ENCODE data around the gene ASTN2.

The ASTN2 gene

GRCh38 chr9:116587919-116588318, 826.9 kb downstream of the ASTN2 start:
- H3K27me3 ChIP-seq (replicated peaks; ENCODE audit: control insufficient read depth, insufficient read depth, low read length), result no peaks in the 10 kb centered on the region
- no peak for DNase-seq (ENCODE audit: extremely low read depth, insufficient read length)
- TF ChIP-seq CTCF (IDR thresholded peaks at IDR 0.05; ENCODE audit: insufficient read depth, low read length, poor library complexity, severe bottlenecking), result no peak
- H3K36me3 ChIP-seq (ENCODE audit: control insufficient read depth, insufficient read depth, low read length), result peaks cover 3% of the 10 kb centered on the region
- H3K4me3 ChIP-seq (replicated peaks; ENCODE audit: low read depth, low read length), result no peak overlapping the region

GRCh38 chr9:116585896-116586295, 829.0 kb downstream of the ASTN2 start:
- Histone ChIP-seq H3K4me3 (replicated peaks; ENCODE audit: low read depth, low read length) (no peak overlapping the region), H3K27me3 (replicated peaks; ENCODE audit: control insufficient read depth, insufficient read depth, low read length) (no peaks in the 10 kb centered on the region), H3K36me3 (ENCODE audit: control insufficient read depth, insufficient read depth, low read length) (peaks cover 2% of the 10 kb centered on the region; the same call in 1 of the 2 replicates)
- no peak for TF ChIP-seq CTCF (IDR thresholded peaks at IDR 0.05; ENCODE audit: insufficient read depth, low read length, poor library complexity, severe bottlenecking)
- no peak for DNase-seq (ENCODE audit: extremely low read depth, insufficient read length)

DNA sequence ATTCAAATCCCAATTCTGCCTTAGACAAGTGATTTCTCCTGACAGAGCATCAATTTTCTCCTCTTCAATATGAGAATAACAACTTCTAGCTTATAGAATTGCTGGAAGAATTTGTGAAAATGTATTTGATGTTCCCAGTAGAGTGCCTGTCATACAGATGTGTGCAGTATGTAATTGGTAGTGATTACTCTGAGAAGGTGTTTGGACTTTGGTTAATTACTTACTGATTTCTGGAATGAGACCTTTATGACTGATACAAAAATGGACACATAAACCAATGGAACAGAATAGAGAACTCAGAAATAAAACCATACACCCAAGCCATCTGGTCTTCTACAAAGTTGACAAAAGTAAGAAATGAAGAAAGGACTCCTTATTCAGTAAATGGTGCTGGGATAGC, 829.7 kb downstream of the ASTN2 start:
- no peak for TF ChIP-seq CTCF (IDR thresholded peaks at IDR 0.05; ENCODE audit: insufficient read depth, low read length, poor library complexity, severe bottlenecking)
- DNase-seq (ENCODE audit: extremely low read depth, insufficient read length), result no peak

DNA sequence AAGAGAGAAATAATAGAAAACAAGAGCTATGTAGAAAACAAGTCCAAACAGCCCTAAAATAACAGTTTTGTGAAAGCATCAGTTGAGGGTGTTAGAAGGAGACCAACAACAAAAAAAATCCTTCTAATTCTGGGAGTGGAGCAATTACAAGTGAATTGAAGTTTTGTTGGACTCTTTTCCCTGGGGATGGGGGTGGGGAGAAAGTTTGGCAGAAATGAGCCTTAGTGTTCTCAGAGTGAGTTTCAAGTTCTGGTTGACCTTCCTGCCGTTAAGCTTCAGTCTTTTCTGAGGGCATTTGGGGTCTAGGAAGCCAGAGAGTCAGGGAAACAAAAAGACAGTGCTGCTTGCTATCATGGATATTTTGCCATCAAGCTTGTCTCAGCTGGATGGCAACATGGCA, 834.0 kb downstream of the ASTN2 start:
- no peaks in the 10 kb centered on the region for H3K36me3 ChIP-seq (ENCODE audit: control insufficient read depth, insufficient read depth, low read length)
- H3K27me3 ChIP-seq (replicated peaks; ENCODE audit: control insufficient read depth, insufficient read depth, low read length), result no peaks in the 10 kb centered on the region
- H3K4me3 ChIP-seq (replicated peaks; ENCODE audit: low read depth, low read length), result no peak overlapping the region
- no peak for DNase-seq (ENCODE audit: extremely low read depth, insufficient read length)
- TF ChIP-seq CTCF (IDR thresholded peaks at IDR 0.05; ENCODE audit: insufficient read depth, low read length, poor library complexity, severe bottlenecking), result no peak

More for the DNA sequence above, 829.7 kb downstream of the ASTN2 start:
- Histone ChIP-seq H3K4me3 (replicated peaks; ENCODE audit: low read depth, low read length) (no peak overlapping the region), H3K36me3 (ENCODE audit: control insufficient read depth, insufficient read depth, low read length) (no peaks in the 10 kb centered on the region), H3K27me3 (replicated peaks; ENCODE audit: control insufficient read depth, insufficient read depth, low read length) (no peaks in the 10 kb centered on the region)

GRCh38 chr9:116576386-116576785, 838.5 kb downstream of the ASTN2 start:
- no peak overlapping the region for H3K4me3 ChIP-seq (replicated peaks; ENCODE audit: low read depth, low read length)
- TF ChIP-seq CTCF (IDR thresholded peaks at IDR 0.05; ENCODE audit: insufficient read depth, low read length, poor library complexity, severe bottlenecking), result no peak
- no peaks in the 10 kb centered on the region for H3K36me3 ChIP-seq (ENCODE audit: control insufficient read depth, insufficient read depth, low read length)
- H3K27me3 ChIP-seq (replicated peaks; ENCODE audit: control insufficient read depth, insufficient read depth, low read length), result no peaks in the 10 kb centered on the region
- no peak for DNase-seq (ENCODE audit: extremely low read depth, insufficient read length)

DNA sequence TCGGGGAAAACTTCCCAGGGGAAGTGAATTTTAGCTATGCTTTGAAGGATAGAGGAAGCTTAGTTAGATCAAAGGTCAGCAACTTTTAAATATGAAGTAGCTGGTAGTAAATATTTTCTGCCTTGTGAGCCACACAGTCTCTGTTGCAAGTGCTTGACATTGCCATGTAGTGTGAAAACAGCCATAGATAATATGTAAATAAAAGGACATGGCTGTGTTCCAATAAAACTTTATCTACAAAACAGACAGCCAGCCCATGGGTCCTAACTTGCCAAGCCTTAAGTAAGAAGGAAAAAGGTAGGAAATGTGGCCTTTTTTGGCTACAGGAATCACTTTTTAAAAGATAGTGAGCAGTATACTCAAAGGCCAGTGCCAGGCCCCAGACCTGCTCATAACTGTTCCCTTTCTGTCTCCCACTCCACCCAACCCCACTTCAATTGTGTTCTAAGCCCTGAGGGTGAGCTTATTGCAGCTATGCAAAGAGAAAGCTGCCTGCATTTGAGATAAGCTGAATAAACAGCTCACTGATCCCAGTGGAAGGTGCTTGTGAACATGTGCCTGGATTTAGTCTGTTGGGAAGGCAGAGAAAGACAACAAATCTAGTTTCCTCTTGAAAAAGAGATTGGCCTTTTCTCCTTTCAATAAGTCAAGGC, 840.7 kb downstream of the ASTN2 start:
- H3K27me3 ChIP-seq (replicated peaks; ENCODE audit: control insufficient read depth, insufficient read depth, low read length), result no peaks in the 10 kb centered on the region
- no peaks in the 10 kb centered on the region for H3K36me3 ChIP-seq (ENCODE audit: control insufficient read depth, insufficient read depth, low read length)
- no peak for DNase-seq (ENCODE audit: extremely low read depth, insufficient read length)
- no peak overlapping the region for H3K4me3 ChIP-seq (replicated peaks; ENCODE audit: low read depth, low read length)
- no peak for TF ChIP-seq CTCF (IDR thresholded peaks at IDR 0.05; ENCODE audit: insufficient read depth, low read length, poor library complexity, severe bottlenecking)

All from GM06990 (cell line).